SK-N-SH treated with all-trans-retinoic acid at 6 μM for 48 hours (cell line): ENCODE data around the gene SH3PXD2A.
"Not testable (repeated sequence)": the region's sequence is repeated elsewhere in the genome, so short reads cannot be mapped to it uniquely, and the experiment has no call there.

ENCODE experiments used
- ATAC-seq: fragments of 200-7000 bp; cut with Tn5 transposase; 3 replicates; pipeline ENCODE4 v1.9.1; 2020; ENCODE audit warnings: mild to moderate bottlenecking, moderate library complexity
- ARNTL ChIP-seq: fragments of 450-650 bp; formaldehyde crosslinking; IDR thresholded peaks from 2 replicates; pipeline ENCODE4 v1.5.0; 2020; ENCODE audit warnings: low read depth, mild to moderate bottlenecking, moderate library complexity, borderline replicate concordance
- BACH2 ChIP-seq: fragments of 250-450 bp; sonication (Bioruptor Pico); IDR thresholded peaks from 2 replicates; pipeline ENCODE4 v1.9.0; 2021; ENCODE audit warnings: mild to moderate bottlenecking, borderline replicate concordance
- CREB5 ChIP-seq: fragments of 250-450 bp; sonication (Bioruptor Pico); IDR thresholded peaks from 2 replicates; pipeline ENCODE4 v1.5.1; 2020; ENCODE audit warnings: low read depth, mild to moderate bottlenecking, moderate library complexity
- CSDC2 ChIP-seq: fragments of 250-450 bp; sonication (Bioruptor Pico); IDR thresholded peaks from 2 replicates; pipeline ENCODE4 v1.5.0; 2020; ENCODE audit warnings: mild to moderate bottlenecking, moderate library complexity
- ESRRG ChIP-seq: fragments of 250-450 bp; sonication (Bioruptor Pico); IDR thresholded peaks from 2 replicates; pipeline ENCODE4 v1.6.1; 2021; ENCODE audit warnings: mild to moderate bottlenecking
- GLIS3 ChIP-seq: fragments of 250-450 bp; sonication (Bioruptor Pico); IDR thresholded peaks from 2 replicates; pipeline ENCODE4 v1.5.0; 2020; ENCODE audit warnings: mild to moderate bottlenecking, moderate library complexity
- ISL1 ChIP-seq: fragments of 250-450 bp; sonication (Bioruptor Pico); IDR thresholded peaks from 2 replicates; pipeline ENCODE4 v2.1.2; 2022; ENCODE audit warnings: mild to moderate bottlenecking, moderate library complexity
- OSR1 ChIP-seq: fragments of 250-450 bp; sonication (Bioruptor Pico); IDR thresholded peaks from 2 replicates; pipeline ENCODE4 v1.8.0; 2022; ENCODE audit warnings: moderate library complexity, mild to moderate bottlenecking, inconsistent platforms
- PATZ1 ChIP-seq: fragments of 250-450 bp; sonication (Bioruptor Pico); IDR thresholded peaks from 2 replicates; pipeline ENCODE4 v1.8.0; 2020; ENCODE audit warnings: mild to moderate bottlenecking, moderate library complexity, borderline replicate concordance
- POU6F1 ChIP-seq: fragments of 250-450 bp; sonication (Bioruptor Pico); IDR thresholded peaks from 2 replicates; pipeline ENCODE4 v1.8.0; 2021; ENCODE audit warnings: low read depth, mild to moderate bottlenecking, moderate library complexity, borderline replicate concordance
- PPARA ChIP-seq: fragments of 250-450 bp; sonication (Bioruptor Pico); IDR thresholded peaks from 2 replicates; pipeline ENCODE4 v1.5.0; 2020; ENCODE audit warnings: mild to moderate bottlenecking, borderline replicate concordance
- RARB ChIP-seq: fragments of 250-450 bp; sonication (Bioruptor Pico); IDR thresholded peaks from 2 replicates; pipeline ENCODE4 v1.8.0; 2021; ENCODE audit warnings: mild to moderate bottlenecking, moderate library complexity
- SNAI2 ChIP-seq: fragments of 250-450 bp; sonication (Bioruptor Pico); IDR thresholded peaks from 2 replicates; pipeline ENCODE4 v1.5.0; 2020; ENCODE audit warnings: mild to moderate bottlenecking, moderate library complexity
- TCF4 ChIP-seq: fragments of 250-450 bp; sonication (Bioruptor Pico); IDR thresholded peaks from 2 replicates; pipeline ENCODE4 v1.8.0; 2021; ENCODE audit warnings: mild to moderate bottlenecking, moderate library complexity, borderline replicate concordance
- ZC3H10 ChIP-seq: fragments of 250-450 bp; sonication (Bioruptor Pico); IDR thresholded peaks from 2 replicates; pipeline ENCODE4 v1.5.1; 2021; ENCODE audit warnings: mild to moderate bottlenecking, moderate library complexity
- ZFP3 ChIP-seq: fragments of 250-450 bp; sonication (Bioruptor Pico); IDR thresholded peaks from 2 replicates; pipeline ENCODE4 v1.5.0; 2020; ENCODE audit warnings: mild to moderate bottlenecking, moderate library complexity
- ZFP30 ChIP-seq: fragments of 450-650 bp; formaldehyde crosslinking; IDR thresholded peaks from 2 replicates; pipeline ENCODE4 v1.5.0; 2022; ENCODE audit warnings: mild to moderate bottlenecking, moderate library complexity
- ZNF565 ChIP-seq: fragments of 450-650 bp; formaldehyde crosslinking; conservative IDR thresholded peaks from 2 replicates; pipeline ENCODE4 v1.5.0; 2020; ENCODE audit warnings: low read depth, mild to moderate bottlenecking, moderate library complexity
- ZNF70 ChIP-seq: fragments of 450-650 bp; formaldehyde crosslinking; IDR thresholded peaks from 2 replicates; pipeline ENCODE4 v1.5.0; 2020; ENCODE audit warnings: mild to moderate bottlenecking, moderate library complexity
- ZNF8 ChIP-seq: fragments of 450-650 bp; formaldehyde crosslinking; IDR thresholded peaks from 2 replicates; pipeline ENCODE4 v1.5.0; 2020; ENCODE audit warnings: mild to moderate bottlenecking, moderate library complexity
- TF ChIP-seq, protein P1 (sequence below): fragments of 250-450 bp; sonication (Bioruptor Pico); IDR thresholded peaks from 2 replicates; pipeline ENCODE4 v1.5.0; 2020; ENCODE audit warnings: mild to moderate bottlenecking, moderate library complexity
- TF ChIP-seq, protein P2 (sequence below): fragments of 250-450 bp; sonication (Bioruptor Pico); IDR thresholded peaks from 2 replicates; pipeline ENCODE4 v1.5.1; 2021; ENCODE audit warnings: mild to moderate bottlenecking, moderate library complexity

The SH3PXD2A gene

DNA sequence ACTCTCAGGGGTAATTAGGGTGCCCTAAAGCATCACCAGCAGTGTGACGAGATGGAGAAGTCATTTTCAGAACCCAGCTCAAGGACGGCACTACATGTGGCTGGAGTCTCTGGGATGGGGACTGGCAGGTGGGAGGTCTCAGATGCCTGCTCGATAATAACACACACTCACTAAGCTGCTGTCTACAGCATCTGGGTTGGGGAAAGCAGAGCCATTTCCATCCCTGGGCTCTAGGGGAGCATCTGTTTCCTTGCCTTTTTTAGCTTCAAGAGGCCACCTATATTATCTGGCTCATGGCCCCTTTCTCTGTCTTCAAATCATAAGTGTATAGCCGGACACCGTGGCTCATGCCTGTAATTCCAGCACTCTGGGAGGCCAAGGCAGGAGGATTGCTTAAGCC lies 79.6 kb downstream of the SH3PXD2A start:
- no peak for TF ChIP-seq ARNTL (CRISPR knock-in tag)
- no peak for TF ChIP-seq CREB5 (CRISPR knock-in tag)
- TF ChIP-seq, protein P1, sequence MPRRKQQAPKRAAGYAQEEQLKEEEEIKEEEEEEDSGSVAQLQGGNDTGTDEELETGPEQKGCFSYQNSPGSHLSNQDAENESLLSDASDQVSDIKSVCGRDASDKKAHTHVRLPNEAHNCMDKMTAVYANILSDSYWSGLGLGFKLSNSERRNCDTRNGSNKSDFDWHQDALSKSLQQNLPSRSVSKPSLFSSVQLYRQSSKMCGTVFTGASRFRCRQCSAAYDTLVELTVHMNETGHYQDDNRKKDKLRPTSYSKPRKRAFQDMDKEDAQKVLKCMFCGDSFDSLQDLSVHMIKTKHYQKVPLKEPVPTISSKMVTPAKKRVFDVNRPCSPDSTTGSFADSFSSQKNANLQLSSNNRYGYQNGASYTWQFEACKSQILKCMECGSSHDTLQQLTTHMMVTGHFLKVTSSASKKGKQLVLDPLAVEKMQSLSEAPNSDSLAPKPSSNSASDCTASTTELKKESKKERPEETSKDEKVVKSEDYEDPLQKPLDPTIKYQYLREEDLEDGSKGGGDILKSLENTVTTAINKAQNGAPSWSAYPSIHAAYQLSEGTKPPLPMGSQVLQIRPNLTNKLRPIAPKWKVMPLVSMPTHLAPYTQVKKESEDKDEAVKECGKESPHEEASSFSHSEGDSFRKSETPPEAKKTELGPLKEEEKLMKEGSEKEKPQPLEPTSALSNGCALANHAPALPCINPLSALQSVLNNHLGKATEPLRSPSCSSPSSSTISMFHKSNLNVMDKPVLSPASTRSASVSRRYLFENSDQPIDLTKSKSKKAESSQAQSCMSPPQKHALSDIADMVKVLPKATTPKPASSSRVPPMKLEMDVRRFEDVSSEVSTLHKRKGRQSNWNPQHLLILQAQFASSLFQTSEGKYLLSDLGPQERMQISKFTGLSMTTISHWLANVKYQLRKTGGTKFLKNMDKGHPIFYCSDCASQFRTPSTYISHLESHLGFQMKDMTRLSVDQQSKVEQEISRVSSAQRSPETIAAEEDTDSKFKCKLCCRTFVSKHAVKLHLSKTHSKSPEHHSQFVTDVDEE (CRISPR knock-in tag), result no peak
- no peak for TF ChIP-seq ISL1 (CRISPR knock-in tag)
- TF ChIP-seq ZC3H10 (CRISPR knock-in tag), result no peak
- TF ChIP-seq ZFP3 (CRISPR knock-in tag), result no peak
- no peak for TF ChIP-seq PATZ1 (CRISPR knock-in tag)
- no peak for TF ChIP-seq ZNF8 (CRISPR knock-in tag)
- TF ChIP-seq, protein P2, sequence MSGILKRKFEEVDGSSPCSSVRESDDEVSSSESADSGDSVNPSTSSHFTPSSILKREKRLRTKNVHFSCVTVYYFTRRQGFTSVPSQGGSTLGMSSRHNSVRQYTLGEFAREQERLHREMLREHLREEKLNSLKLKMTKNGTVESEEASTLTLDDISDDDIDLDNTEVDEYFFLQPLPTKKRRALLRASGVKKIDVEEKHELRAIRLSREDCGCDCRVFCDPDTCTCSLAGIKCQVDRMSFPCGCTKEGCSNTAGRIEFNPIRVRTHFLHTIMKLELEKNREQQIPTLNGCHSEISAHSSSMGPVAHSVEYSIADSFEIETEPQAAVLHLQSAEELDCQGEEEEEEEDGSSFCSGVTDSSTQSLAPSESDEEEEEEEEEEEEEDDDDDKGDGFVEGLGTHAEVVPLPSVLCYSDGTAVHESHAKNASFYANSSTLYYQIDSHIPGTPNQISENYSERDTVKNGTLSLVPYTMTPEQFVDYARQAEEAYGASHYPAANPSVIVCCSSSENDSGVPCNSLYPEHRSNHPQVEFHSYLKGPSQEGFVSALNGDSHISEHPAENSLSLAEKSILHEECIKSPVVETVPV (CRISPR knock-in tag), result no peak
- TF ChIP-seq ZFP30 (CRISPR knock-in tag), result no peak
- TF ChIP-seq ESRRG (CRISPR knock-in tag), result no peak
- no peak for TF ChIP-seq POU6F1 (CRISPR knock-in tag)
- no peak for TF ChIP-seq OSR1 (CRISPR knock-in tag)
- TF ChIP-seq BACH2 (CRISPR knock-in tag), result no peak
- TF ChIP-seq RARB, result no peak
- no peak for TF ChIP-seq SNAI2
- TF ChIP-seq TCF4 (CRISPR knock-in tag), result no peak
- no peak for TF ChIP-seq GLIS3 (CRISPR knock-in tag)
- TF ChIP-seq CSDC2 (CRISPR knock-in tag), result no peak
- no peak for TF ChIP-seq ZNF565
- no peak for ATAC-seq

DNA sequence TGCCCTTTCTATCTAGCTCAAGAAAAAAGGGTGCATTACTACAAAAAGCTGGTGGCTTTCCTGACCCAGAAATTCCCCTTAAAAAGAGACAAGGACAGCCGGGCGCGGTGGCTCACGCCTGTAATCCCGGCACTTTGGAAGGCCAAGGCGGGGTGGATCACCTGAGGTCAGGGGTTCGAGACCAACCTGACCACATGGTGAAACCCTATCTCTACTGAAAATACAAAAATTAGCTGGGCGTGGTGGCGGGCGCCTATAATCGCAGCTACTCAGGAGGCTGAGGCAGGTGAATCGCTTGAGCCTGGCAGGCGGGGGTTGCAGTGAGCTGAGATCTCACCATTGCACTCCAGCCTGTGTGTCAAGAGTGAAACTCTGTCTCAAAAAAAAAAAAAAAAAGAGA lies 82.5 kb downstream of the SH3PXD2A start:
- not testable (repeated sequence) for ATAC-seq

GRCh38 chr10:103772096-103772845 lies 83.1 kb downstream of the SH3PXD2A start:
- peak; percentile 91 for ATAC-seq
- TF ChIP-seq ESRRG (CRISPR knock-in tag) (no peak), SNAI2 (no peak), ZC3H10 (CRISPR knock-in tag) (no peak), OSR1 (CRISPR knock-in tag) (no peak), GLIS3 (CRISPR knock-in tag) (no peak), ARNTL (CRISPR knock-in tag) (no peak), PPARA (CRISPR knock-in tag) (no peak), PATZ1 (CRISPR knock-in tag) (no peak), ZFP30 (CRISPR knock-in tag) (no peak), TCF4 (CRISPR knock-in tag) (peak; percentile 89), ZNF70 (peak; percentile 5; the same call in 1 of the 2 replicates), ZNF565 (no peak)
- TF ChIP-seq, protein P1 (CRISPR knock-in tag), result peak; percentile 88
